Measurements from ENCODE around the gene SLC6A9.

The SLC6A9 gene

DNA sequence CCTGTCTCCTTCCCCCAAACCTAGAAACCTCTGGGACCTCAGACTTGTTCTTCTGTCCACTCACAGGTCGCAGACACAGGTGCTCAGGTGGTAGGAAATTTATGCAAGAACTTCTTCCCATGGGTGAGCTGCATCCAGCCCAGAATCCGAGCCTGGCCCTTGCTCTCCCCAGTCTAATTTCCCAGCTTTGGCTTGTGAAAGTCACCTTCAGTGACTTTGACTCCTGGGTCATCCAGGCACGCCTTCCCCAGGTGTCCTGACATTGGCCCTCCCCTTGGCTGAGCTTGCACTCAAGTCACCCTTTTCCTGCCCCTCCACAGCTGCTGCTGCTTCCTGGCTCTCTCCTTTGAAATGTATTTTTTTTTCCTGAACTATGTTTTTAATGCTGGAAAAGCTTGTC, 77.9 kb downstream of the SLC6A9 start:
- H3K4me3 ChIP-seq (ENCODE audit: low read depth, low read length), result no peak overlapping the region
- in situ Hi-C loops (cut with HindIII; ENCODE audit: low pct_ligation_motif_present, low sequenced_read_pairs), result no loop called here
- no peak overlapping the region for H3K27ac ChIP-seq
- DNase-seq, result no peak
- no peak for TF ChIP-seq CTCF (IDR thresholded peaks at IDR 0.05; ENCODE audit: low read depth, low read length, missing control alignments)
- H3K36me3 ChIP-seq (replicated peaks), result peaks cover 18% of the 10 kb centered on the region
- no peaks in the 10 kb centered on the region for H3K27me3 ChIP-seq (replicated peaks)

GRCh38 chr1:43952731-43953346, 78.4 kb downstream of the SLC6A9 start:
- no peaks in the 10 kb centered on the region for H3K27me3 ChIP-seq (replicated peaks)
- in situ Hi-C loops (cut with HindIII; ENCODE audit: low pct_ligation_motif_present, low sequenced_read_pairs), result no loop called here
- H3K36me3 ChIP-seq (replicated peaks), result peaks cover 18% of the 10 kb centered on the region
- no peak overlapping the region for H3K4me3 ChIP-seq (ENCODE audit: low read depth, low read length)
- no peak overlapping the region for H3K27ac ChIP-seq
- TF ChIP-seq CTCF (IDR thresholded peaks at IDR 0.05; ENCODE audit: low read depth, low read length, missing control alignments), result no peak
- DNase-seq, result no peak

DNA sequence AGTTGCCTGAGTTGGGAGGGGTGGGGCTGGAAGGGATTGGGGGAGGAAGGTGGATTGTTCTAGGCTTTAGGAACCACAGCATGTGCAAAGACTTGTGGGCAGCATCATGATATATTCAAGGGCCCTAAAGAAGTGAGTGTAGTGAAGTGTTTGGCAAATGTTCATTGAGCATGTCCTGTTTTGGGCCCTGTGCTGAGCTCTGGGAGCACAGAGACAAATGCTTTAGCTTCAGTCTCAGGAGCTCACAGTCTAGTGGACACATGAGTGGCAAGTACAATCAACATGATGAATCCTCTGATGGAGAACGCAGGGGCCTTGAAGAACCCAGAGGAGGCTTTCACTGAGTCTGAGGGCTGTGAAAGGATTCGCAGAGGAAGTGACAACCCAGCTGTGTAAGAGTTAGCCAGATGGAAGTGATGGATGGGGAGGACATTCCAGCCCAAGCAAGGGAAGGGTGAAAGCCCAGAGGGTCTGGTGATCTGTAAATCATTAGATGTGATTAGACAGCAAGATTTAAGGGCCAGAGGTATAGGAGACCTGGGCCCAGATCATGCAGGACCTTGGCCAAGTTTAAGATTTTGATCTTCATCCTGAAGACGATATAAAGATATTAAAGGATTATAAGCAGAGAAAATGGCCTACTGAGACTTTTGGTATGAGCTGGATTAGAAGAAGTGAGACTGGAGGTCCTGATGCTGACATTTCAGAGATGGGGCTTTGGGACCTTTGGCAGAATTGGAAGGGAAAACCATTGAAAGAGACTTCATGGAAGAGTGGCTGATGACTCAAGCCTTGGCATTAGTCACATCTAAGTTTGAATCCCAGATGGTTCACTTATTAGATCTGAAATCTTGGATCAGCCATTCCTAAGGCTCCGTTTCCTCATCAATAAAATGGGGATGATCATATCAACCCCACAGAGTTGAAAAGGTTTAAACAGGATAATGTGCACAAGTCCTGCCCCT, 80.0 kb downstream of the SLC6A9 start:
- DNase-seq, result no peak

GRCh38 chr1:43949678-43950077, 81.6 kb downstream of the SLC6A9 start:
- DNase-seq, result no peak
- no peak for TF ChIP-seq CTCF (IDR thresholded peaks at IDR 0.05; ENCODE audit: low read depth, low read length, missing control alignments)
- Histone ChIP-seq H3K36me3 (replicated peaks) (peaks cover 8% of the 10 kb centered on the region), H3K4me3 (ENCODE audit: low read depth, low read length) (no peak overlapping the region), H3K27ac (no peak overlapping the region), H3K27me3 (replicated peaks) (no peaks in the 10 kb centered on the region)
- in situ Hi-C loops (cut with HindIII; ENCODE audit: low pct_ligation_motif_present, low sequenced_read_pairs), result loop anchor here (25.0 kb wide), 1 partner anchor 187 kb away; no protein-coding TSS in a partner anchor

More for the DNA sequence above, 80.0 kb downstream of the SLC6A9 start:
- Histone ChIP-seq H3K4me3 (ENCODE audit: low read depth, low read length) (no peak overlapping the region), H3K27me3 (replicated peaks) (no peaks in the 10 kb centered on the region), H3K27ac (no peak overlapping the region), H3K36me3 (replicated peaks) (peaks cover 8% of the 10 kb centered on the region)
- in situ Hi-C loops (cut with HindIII; ENCODE audit: low pct_ligation_motif_present, low sequenced_read_pairs), result no loop called here
- TF ChIP-seq CTCF (IDR thresholded peaks at IDR 0.05; ENCODE audit: low read depth, low read length, missing control alignments), result no peak

DNA sequence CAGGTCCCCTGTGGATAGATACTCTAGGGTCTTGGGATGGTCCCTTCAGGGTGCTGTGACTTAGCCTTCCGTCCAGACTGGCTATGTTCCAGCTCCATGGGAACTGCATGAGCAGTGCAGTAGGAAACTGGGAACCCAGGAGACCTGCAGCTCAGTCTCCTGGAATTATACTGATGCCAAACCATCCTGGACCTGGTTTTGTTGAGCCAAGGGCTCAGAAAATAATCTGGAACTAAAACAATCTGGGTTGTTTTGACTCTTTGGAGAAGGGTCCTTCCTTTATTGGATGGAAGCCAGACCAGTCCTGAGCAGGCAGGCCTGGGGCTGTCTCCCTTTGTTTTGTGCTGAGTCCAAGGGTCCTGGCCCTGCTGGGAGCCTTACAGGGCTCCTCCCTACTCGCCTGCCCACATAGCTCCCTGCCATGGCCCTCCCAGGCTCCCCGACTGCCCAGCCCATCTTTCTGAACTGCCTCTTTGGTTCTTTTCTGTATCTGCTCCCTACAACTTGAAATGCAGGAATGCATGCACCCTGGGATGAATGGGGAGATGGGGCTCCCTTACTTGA, 83.3 kb downstream of the SLC6A9 start:
- in situ Hi-C loops (cut with HindIII; ENCODE audit: low pct_ligation_motif_present, low sequenced_read_pairs), result loop anchor here (25.0 kb wide), 1 partner anchor 186 kb away; no protein-coding TSS in a partner anchor
- TF ChIP-seq CTCF (IDR thresholded peaks at IDR 0.05; ENCODE audit: low read depth, low read length, missing control alignments), result no peak
- DNase-seq, result no peak
- H3K36me3 ChIP-seq (replicated peaks), result peaks cover 8% of the 10 kb centered on the region
- peak overlapping the region; percentile 90 for H3K4me3 ChIP-seq (ENCODE audit: low read depth, low read length)
- no peaks in the 10 kb centered on the region for H3K27me3 ChIP-seq (replicated peaks)
- H3K27ac ChIP-seq, result no peak overlapping the region

Data from brain microvascular endothelial cell (primary cell).